Activated T-cell treated with anti-CD3 and anti-CD28 coated beads, Interleukin-2, amount 50 U/mL, for 4 hours (primary cell): Measurements from ENCODE around the gene KIF6. TPM values are rescaled to one million over a fixed set of nuclear protein-coding genes. Genes with fewer than 3 reads are reported as not detected.

Experiments
- ATAC-seq, 2 donors: fragments of 200-7000 bp; cut with Tn5 transposase; one replicate each; pipeline ENCODE4 v1.10.0; 2021
- DNase-seq: peaks from one replicate; pipeline ENCODE4 v3.0.0-alpha.2; 2020
- H3K27me3 Mint-ChIP-seq: one replicate; pipeline ENCODE4 v1.8.0; 2021; ENCODE audit warnings: low read depth, mixed read lengths
- H3K36me3 Mint-ChIP-seq: one replicate; pipeline ENCODE4 v1.8.0; 2022; ENCODE audit warnings: mixed read lengths; ENCODE audit not compliant: insufficient read depth
- H3K4me1 Mint-ChIP-seq: one replicate; pipeline ENCODE4 v1.8.0; 2021; ENCODE audit warnings: low read depth, mixed read lengths
- H3K4me3 Mint-ChIP-seq: one replicate; pipeline ENCODE4 v1.8.0; 2021; ENCODE audit warnings: mild to moderate bottlenecking, moderate library complexity, mixed read lengths
- H3K9me3 Mint-ChIP-seq: one replicate; pipeline ENCODE4 v1.8.0; 2021; ENCODE audit warnings: mixed read lengths
- total RNA-seq, 3 donors: library from RNA; stranded (reverse); gene quantifications; one replicate each; pipeline ENCODE4 v1.2.1, GENCODE V29; 2021

The KIF6 gene
- total RNA-seq, 3 donors from 2014 or later = 0.18 to 0.41 (median 0.40) TPM

- ATAC-seq (no peak), DNase-seq (no peak)
- Mint-ChIP-seq H3K27me3 (peaks cover 3% of the 10 kb centered on the region), H3K36me3 (no peaks in the 10 kb centered on the region), H3K9me3 (no peaks in the 10 kb centered on the region), H3K4me1 (no peaks in the 10 kb centered on the region), H3K4me3 (no peak overlapping the region)
Observed at GRCh38 chr6:39411001-39411400, 314.2 kb downstream of the KIF6 start.

DNA sequence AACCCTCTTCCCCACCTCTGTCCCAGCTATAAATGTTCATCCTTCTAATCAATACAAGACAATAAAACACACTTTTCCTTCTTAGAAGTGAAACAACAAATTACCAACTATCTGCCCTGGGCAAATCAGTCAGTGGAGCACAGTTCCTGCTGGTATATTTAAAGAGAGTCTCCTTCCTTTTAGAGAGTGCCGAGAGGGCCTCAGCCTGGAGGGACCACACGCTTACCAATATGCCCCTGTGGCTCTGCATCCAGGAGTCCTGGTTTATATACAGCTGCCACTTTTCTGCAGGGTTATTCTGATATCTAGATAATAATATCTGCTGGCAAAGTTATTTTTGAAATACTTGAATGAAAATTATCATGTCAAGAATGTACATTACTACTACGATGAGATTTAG, 315.3 kb downstream of the KIF6 start:
- H3K4me1 Mint-ChIP-seq = no peaks in the 10 kb centered on the region
- H3K27me3 Mint-ChIP-seq = peaks cover 3% of the 10 kb centered on the region
- no peak overlapping the region for H3K4me3 Mint-ChIP-seq
- ATAC-seq (no peak), DNase-seq (no peak)
- H3K36me3 Mint-ChIP-seq = no peaks in the 10 kb centered on the region
- no peaks in the 10 kb centered on the region for H3K9me3 Mint-ChIP-seq

GRCh38 chr6:39407446-39407993, 317.7 kb downstream of the KIF6 start:
- DNase-seq (no peak), ATAC-seq (no peak)
- Mint-ChIP-seq H3K4me1 (no peaks in the 10 kb centered on the region), H3K9me3 (no peaks in the 10 kb centered on the region), H3K36me3 (no peaks in the 10 kb centered on the region), H3K4me3 (no peak overlapping the region), H3K27me3 (no peaks in the 10 kb centered on the region)

GRCh38 chr6:39404312-39404711, 320.9 kb downstream of the KIF6 start:
- no peak for DNase-seq
- ATAC-seq = no peak
- Mint-ChIP-seq H3K9me3 (no peaks in the 10 kb centered on the region), H3K4me3 (no peak overlapping the region), H3K4me1 (no peaks in the 10 kb centered on the region), H3K36me3 (no peaks in the 10 kb centered on the region), H3K27me3 (no peaks in the 10 kb centered on the region)

DNA sequence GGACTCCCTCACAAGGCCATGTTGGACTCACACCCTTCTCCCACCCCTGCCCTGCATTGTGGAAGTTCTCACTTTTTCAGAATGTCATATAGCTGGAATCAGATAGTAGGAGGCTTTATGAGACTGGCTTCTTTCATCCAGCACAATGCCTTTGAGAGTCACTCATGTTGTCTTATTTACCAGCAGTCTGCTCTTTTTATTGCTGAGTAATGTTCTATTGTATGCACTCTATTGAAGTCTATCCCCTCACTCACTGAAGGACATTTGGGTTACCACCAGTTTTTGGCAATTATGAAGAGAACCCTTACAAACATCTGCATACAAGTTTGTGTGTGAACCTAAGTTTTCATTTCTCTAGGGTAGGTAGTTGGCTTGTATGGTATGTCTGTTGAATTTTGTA, 321.9 kb downstream of the KIF6 start:
- H3K4me3 Mint-ChIP-seq = no peak overlapping the region
- no peaks in the 10 kb centered on the region for H3K27me3 Mint-ChIP-seq
- no peak for ATAC-seq
- H3K9me3 Mint-ChIP-seq = no peaks in the 10 kb centered on the region
- no peaks in the 10 kb centered on the region for H3K4me1 Mint-ChIP-seq
- no peaks in the 10 kb centered on the region for H3K36me3 Mint-ChIP-seq
- DNase-seq = no peak

DNA sequence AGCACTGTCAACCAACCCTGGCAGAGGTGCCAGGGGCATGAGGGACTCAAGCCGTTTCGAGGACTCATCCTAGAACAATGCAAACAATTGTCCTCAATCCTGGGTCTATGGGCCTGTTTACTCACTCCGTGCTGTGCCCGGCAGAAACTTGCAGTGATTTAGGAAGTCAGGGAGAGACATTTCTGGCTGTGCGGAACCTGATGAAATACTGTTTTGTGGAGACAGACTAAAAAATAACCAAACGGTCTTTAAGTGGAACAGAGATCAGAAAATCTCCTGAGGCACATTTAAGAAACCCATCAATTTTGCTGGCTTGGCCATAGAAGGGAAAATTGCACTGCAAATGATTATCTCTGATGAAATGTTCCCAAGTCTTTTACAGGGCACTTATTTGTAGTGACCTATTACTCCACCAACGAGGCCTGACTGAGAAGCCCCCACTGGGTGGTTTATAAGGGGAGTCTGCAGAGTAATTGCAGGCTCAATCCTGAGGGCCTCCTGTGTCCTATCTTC, 322.9 kb downstream of the KIF6 start:
- DNase-seq = no peak
- Mint-ChIP-seq H3K4me1 (no peaks in the 10 kb centered on the region), H3K9me3 (no peaks in the 10 kb centered on the region), H3K4me3 (no peak overlapping the region), H3K27me3 (no peaks in the 10 kb centered on the region), H3K36me3 (no peaks in the 10 kb centered on the region)
- ATAC-seq = no peak

GRCh38 chr6:39401376-39401775, 323.8 kb downstream of the KIF6 start:
- no peak overlapping the region for H3K4me3 Mint-ChIP-seq
- ATAC-seq (no peak), DNase-seq (no peak)
- no peaks in the 10 kb centered on the region for H3K4me1 Mint-ChIP-seq
- H3K9me3 Mint-ChIP-seq = no peaks in the 10 kb centered on the region
- H3K36me3 Mint-ChIP-seq = no peaks in the 10 kb centered on the region
- no peaks in the 10 kb centered on the region for H3K27me3 Mint-ChIP-seq

DNA sequence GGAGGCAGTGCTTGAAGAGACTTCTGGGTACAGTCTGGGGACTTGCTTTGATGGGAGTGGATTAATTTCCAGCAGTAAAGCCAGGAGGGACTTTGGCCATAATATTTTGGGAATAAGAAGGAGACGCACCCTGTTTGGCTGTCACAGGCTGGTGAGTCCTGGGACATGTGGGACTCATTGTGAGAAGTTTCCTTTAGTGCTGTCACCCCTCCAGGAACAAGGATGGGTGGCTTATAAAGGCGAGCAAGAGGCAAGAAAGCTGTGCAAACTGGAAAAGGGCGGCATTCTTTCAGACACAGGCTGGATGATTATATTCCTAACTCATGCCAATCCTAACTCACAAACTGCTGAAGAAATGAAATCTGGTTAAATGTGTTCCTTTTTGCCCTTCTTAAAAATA, 325.2 kb downstream of the KIF6 start:
- H3K4me3 Mint-ChIP-seq = no peak overlapping the region
- no peaks in the 10 kb centered on the region for H3K4me1 Mint-ChIP-seq
- H3K36me3 Mint-ChIP-seq = no peaks in the 10 kb centered on the region
- DNase-seq (no peak), ATAC-seq (no peak)
- H3K27me3 Mint-ChIP-seq = no peaks in the 10 kb centered on the region
- H3K9me3 Mint-ChIP-seq = no peaks in the 10 kb centered on the region

- Mint-ChIP-seq H3K9me3 (no peaks in the 10 kb centered on the region), H3K36me3 (no peaks in the 10 kb centered on the region), H3K4me1 (no peaks in the 10 kb centered on the region), H3K27me3 (no peaks in the 10 kb centered on the region), H3K4me3 (no peak overlapping the region)
- no peak for ATAC-seq
- no peak for DNase-seq
Observed at GRCh38 chr6:39396854-39397253, 328.4 kb downstream of the KIF6 start.

DNA sequence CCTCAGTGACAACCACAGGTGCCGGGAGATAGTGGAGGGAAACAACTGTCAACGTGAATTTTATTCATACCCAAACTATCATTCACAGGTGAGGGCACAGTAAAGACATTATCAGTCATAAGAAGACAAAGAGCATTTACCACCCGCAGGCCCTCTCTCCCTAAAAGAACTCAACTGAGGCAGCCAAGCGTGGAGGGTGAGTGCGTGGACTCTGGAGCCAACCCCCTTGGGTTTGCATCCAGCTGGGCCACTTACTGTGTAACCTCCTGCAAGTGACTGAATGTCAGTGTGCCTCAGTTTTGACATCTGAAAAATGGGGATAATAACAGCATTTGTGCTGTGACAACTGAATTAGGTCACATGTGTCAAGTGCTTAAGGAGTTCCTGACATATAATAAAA, 332.1 kb downstream of the KIF6 start:
- ATAC-seq (no peak), DNase-seq (no peak)

GRCh38 chr6:39391182-39391581, 334.0 kb downstream of the KIF6 start:
- no peaks in the 10 kb centered on the region for H3K36me3 Mint-ChIP-seq

More for the DNA sequence above, 332.1 kb downstream of the KIF6 start:
- no peaks in the 10 kb centered on the region for H3K36me3 Mint-ChIP-seq
- H3K27me3 Mint-ChIP-seq = no peaks in the 10 kb centered on the region
- no peak overlapping the region for H3K4me3 Mint-ChIP-seq
- no peaks in the 10 kb centered on the region for H3K9me3 Mint-ChIP-seq
- no peaks in the 10 kb centered on the region for H3K4me1 Mint-ChIP-seq

GRCh38 chr6:39389484-39389767, 335.8 kb downstream of the KIF6 start:
- Mint-ChIP-seq H3K9me3 (no peaks in the 10 kb centered on the region), H3K4me1 (no peaks in the 10 kb centered on the region), H3K36me3 (no peaks in the 10 kb centered on the region), H3K27me3 (peaks cover 3% of the 10 kb centered on the region), H3K4me3 (no peak overlapping the region)
- ATAC-seq (no peak), DNase-seq (no peak)

More at GRCh38 chr6:39391182-39391581, 334.0 kb downstream of the KIF6 start:
- DNase-seq (no peak), ATAC-seq (no peak)
- H3K9me3 Mint-ChIP-seq = no peaks in the 10 kb centered on the region
- no peaks in the 10 kb centered on the region for H3K4me1 Mint-ChIP-seq
- peaks cover 3% of the 10 kb centered on the region for H3K27me3 Mint-ChIP-seq
- H3K4me3 Mint-ChIP-seq = no peak overlapping the region

DNA sequence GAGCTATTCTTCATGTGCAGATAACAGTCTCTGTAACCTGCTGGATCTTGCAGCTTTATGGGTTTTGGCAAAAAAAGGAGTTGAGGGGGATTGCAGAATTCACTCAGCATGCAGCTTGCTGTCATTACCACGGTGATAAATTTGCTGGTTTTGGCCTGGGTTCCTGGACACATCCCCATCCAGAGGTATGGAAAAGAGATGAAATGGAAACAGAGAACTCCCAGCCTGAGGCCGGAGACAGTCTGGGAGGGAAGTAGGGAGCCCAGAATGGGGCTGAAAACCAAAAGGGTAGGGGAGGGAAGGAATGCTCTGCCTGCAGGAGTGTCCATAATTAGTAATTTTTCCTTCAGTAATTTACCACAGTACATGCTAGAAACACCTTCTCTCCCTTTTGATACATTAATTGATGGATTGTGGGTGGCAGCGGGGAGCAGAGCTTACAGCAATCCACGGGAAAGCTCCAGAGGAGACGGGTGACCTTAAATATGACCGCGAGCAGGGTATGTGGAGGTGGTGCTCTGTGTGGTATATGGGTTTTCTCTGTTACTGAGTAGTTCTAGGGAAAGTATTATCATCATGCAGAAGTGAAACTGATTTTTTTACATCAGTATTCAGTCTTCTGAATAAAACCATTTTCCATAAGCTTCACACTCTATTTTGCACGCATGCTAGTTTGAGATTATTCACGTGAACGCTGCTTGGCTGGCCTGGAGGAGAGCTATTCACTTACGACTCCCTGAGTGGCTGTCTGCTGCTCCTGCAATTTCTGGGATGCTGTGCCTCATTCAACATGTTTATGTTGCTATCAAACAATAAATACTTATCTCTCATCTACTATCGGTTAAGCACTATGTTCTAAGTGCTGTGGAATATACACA, 336.4 kb downstream of the KIF6 start:
- peaks cover 3% of the 10 kb centered on the region for H3K27me3 Mint-ChIP-seq
- H3K4me3 Mint-ChIP-seq = no peak overlapping the region
- H3K9me3 Mint-ChIP-seq = no peaks in the 10 kb centered on the region
- no peaks in the 10 kb centered on the region for H3K4me1 Mint-ChIP-seq
- no peaks in the 10 kb centered on the region for H3K36me3 Mint-ChIP-seq
- ATAC-seq = no peak
- DNase-seq = no peak

DNA sequence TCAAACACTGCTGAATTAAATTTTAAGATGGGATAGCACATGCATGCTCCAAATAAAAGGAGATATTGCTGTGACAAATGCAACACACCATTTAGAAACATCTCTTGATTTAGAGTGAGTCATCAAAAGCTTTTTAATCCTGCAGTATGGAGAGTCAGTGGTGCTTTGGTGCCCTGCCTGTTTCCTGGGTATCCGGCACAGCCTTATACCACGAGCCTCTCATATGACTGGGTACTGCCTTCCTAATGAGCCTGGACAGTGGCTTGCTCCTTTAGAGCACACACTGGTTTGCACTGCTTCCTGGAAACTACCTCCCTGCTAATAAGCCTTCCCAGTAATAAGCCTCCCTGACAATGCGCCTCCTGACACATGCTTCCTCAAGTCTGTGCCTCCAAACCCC, 337.4 kb downstream of the KIF6 start:
- no peaks in the 10 kb centered on the region for H3K4me1 Mint-ChIP-seq
- no peak overlapping the region for H3K4me3 Mint-ChIP-seq
- H3K27me3 Mint-ChIP-seq = peaks cover 3% of the 10 kb centered on the region
- ATAC-seq (no peak), DNase-seq (no peak)
- H3K9me3 Mint-ChIP-seq = no peaks in the 10 kb centered on the region
- no peaks in the 10 kb centered on the region for H3K36me3 Mint-ChIP-seq

- Mint-ChIP-seq H3K4me1 (no peaks in the 10 kb centered on the region), H3K27me3 (peaks cover 3% of the 10 kb centered on the region), H3K4me3 (no peak overlapping the region), H3K36me3 (no peaks in the 10 kb centered on the region), H3K9me3 (no peaks in the 10 kb centered on the region)
- DNase-seq (no peak), ATAC-seq (no peak)
Observed at GRCh38 chr6:39386487-39386886, 338.7 kb downstream of the KIF6 start.
